Measurements from ENCODE around the gene PNMA8B. TPM values are rescaled to one million over a fixed set of nuclear protein-coding genes. Genes with fewer than 3 reads are reported as not detected.

PNMA8B gene
- polyA plus RNA-seq, 1 donor from 2014 or later: 10.1 TPM

DNA sequence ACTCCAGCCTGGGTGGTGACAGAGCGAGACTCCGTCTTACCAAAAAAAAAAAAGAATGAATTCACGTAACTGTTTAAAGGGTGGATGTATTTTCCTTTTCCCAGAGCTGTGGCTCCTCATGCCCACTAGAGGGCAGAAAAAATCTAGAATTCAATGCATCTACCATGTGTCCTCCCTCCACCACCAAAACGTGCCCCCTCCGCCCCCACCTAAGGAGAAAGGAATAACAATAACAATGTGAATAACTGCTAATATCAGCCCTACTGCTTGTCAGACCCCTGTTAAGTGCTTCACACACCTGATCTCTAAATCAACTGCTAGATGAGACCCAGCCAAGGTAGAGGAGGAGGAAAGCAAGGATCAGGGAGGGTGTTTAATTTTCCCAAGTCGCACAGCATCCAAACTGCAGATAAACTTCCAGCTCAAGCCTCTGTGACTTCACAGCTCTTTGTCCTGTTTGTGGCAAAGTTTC is 20.2 kb upstream of the PNMA8B start:
- Histone ChIP-seq H3F3A (ENCODE audit: insufficient read depth, low read length, poor library complexity, severe bottlenecking) (no peaks in the 10 kb centered on the region), H3K36me3 (ENCODE audit: insufficient read depth, low read length) (no peaks in the 10 kb centered on the region), H3K9ac (ENCODE audit: low read length) (no peak overlapping the region), H3K4me2 (ENCODE audit: low read length) (no peak overlapping the region), H4K20me1 (ENCODE audit: insufficient read depth) (no peaks in the 10 kb centered on the region), H3K4me3 (ENCODE audit: low read length) (no peak overlapping the region), H3K27ac (ENCODE audit: low read length) (no peak overlapping the region), H3K79me2 (replicated peaks; ENCODE audit: insufficient read depth, low read length) (no peaks in the 10 kb centered on the region), H3K9me2 (ENCODE audit: insufficient read depth, low read length) (no peaks in the 10 kb centered on the region), H2AFZ (ENCODE audit: low read depth, low read length) (no peak overlapping the region), H3K27me3 (ENCODE audit: insufficient read depth, low read depth, low read length) (no peaks in the 10 kb centered on the region), H3K9me3 (ENCODE audit: low read length) (peaks cover 3% of the 10 kb centered on the region)
- TF ChIP-seq EP300 (conservative IDR thresholded peaks at IDR 0.05; ENCODE audit: poor library complexity, severe bottlenecking): no peak
- TF ChIP-seq, protein P1, sequence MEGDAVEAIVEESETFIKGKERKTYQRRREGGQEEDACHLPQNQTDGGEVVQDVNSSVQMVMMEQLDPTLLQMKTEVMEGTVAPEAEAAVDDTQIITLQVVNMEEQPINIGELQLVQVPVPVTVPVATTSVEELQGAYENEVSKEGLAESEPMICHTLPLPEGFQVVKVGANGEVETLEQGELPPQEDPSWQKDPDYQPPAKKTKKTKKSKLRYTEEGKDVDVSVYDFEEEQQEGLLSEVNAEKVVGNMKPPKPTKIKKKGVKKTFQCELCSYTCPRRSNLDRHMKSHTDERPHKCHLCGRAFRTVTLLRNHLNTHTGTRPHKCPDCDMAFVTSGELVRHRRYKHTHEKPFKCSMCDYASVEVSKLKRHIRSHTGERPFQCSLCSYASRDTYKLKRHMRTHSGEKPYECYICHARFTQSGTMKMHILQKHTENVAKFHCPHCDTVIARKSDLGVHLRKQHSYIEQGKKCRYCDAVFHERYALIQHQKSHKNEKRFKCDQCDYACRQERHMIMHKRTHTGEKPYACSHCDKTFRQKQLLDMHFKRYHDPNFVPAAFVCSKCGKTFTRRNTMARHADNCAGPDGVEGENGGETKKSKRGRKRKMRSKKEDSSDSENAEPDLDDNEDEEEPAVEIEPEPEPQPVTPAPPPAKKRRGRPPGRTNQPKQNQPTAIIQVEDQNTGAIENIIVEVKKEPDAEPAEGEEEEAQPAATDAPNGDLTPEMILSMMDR (IDR thresholded peaks at IDR 0.05; ENCODE audit: poor library complexity, severe bottlenecking): peak; percentile 67
- peak; percentile 64 for TF ChIP-seq RAD21 (conservative IDR thresholded peaks at IDR 0.05)
- peak; percentile 73 for TF ChIP-seq SMC3 (conservative IDR thresholded peaks at IDR 0.05; ENCODE audit: poor library complexity)

DNA sequence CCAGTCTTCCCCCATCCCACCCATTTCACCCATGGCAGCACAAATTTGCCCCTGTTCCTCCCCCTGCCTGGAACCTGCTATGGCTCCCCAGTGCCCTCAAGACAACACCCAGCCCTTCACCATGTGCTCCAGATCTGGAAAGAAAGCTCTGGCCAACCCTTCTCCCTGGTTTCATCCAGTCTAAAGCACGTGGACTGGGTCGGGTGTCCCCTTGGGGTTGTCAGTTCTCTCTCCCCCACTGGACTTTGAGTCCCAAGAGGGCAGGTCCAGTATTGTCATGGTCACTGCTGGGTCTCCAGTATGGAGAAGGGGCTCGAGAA is 19.6 kb upstream of the PNMA8B start:
- Histone ChIP-seq H3K9ac (ENCODE audit: low read length) (no peak overlapping the region), H3K27me3 (ENCODE audit: insufficient read depth, low read depth, low read length) (no peaks in the 10 kb centered on the region), H3K9me3 (ENCODE audit: low read length) (peaks cover 3% of the 10 kb centered on the region), H3K4me2 (ENCODE audit: low read length) (no peak overlapping the region), H3K4me3 (ENCODE audit: low read length) (no peak overlapping the region), H3K36me3 (ENCODE audit: insufficient read depth, low read length) (no peaks in the 10 kb centered on the region), H2AFZ (ENCODE audit: low read depth, low read length) (no peak overlapping the region), H3K27ac (ENCODE audit: low read length) (no peak overlapping the region), H3K79me2 (replicated peaks; ENCODE audit: insufficient read depth, low read length) (no peaks in the 10 kb centered on the region), H3F3A (ENCODE audit: insufficient read depth, low read length, poor library complexity, severe bottlenecking) (no peaks in the 10 kb centered on the region), H3K9me2 (ENCODE audit: insufficient read depth, low read length) (no peaks in the 10 kb centered on the region), H4K20me1 (ENCODE audit: insufficient read depth) (no peaks in the 10 kb centered on the region)
- TF ChIP-seq RAD21 (conservative IDR thresholded peaks at IDR 0.05) (no peak), EP300 (conservative IDR thresholded peaks at IDR 0.05; ENCODE audit: poor library complexity, severe bottlenecking) (no peak)

DNA sequence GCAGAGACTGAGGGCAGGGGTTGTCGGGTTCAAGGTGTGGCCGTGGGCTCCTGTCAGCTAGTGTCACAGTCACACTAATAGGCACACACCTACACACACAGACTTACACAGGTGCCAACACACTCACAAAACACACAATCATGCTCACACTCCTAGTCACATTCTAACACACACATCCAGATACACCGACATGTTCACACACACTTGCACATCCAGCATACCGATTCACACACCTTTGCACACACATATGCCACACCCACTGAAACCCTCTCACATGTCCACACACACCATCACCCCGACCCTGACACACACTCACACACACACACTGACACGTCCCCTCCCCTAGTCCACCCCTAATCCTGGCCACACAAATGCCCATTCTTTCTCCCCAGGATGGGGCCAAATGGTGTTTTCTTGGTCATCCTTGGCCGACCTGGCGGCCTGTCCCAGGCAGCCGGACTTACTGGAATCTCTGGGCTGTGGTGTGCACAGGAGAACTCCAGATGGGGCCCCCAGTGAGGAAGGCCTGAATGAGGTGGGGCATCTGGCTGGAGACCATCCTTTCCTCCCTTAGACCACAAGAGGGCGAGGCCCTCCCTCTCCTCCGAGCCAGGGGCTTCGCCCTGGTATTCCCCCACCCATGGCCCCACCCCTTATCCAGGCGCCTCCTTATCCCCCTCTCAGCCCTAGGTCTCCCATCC is 19.1 kb upstream of the PNMA8B start:
- Histone ChIP-seq H3K4me2 (ENCODE audit: low read length) (no peak overlapping the region), H3K9me2 (ENCODE audit: insufficient read depth, low read length) (no peaks in the 10 kb centered on the region), H3K27ac (ENCODE audit: low read length) (no peak overlapping the region), H3K79me2 (replicated peaks; ENCODE audit: insufficient read depth, low read length) (no peaks in the 10 kb centered on the region), H3K4me3 (ENCODE audit: low read length) (no peak overlapping the region), H3K36me3 (ENCODE audit: insufficient read depth, low read length) (no peaks in the 10 kb centered on the region), H4K20me1 (ENCODE audit: insufficient read depth) (no peaks in the 10 kb centered on the region), H3K27me3 (ENCODE audit: insufficient read depth, low read depth, low read length) (no peaks in the 10 kb centered on the region), H2AFZ (ENCODE audit: low read depth, low read length) (no peak overlapping the region), H3K9me3 (ENCODE audit: low read length) (peaks cover 3% of the 10 kb centered on the region), H3K9ac (ENCODE audit: low read length) (peak overlapping the region; percentile 2), H3F3A (ENCODE audit: insufficient read depth, low read length, poor library complexity, severe bottlenecking) (no peaks in the 10 kb centered on the region)
- TF ChIP-seq EZH2 (IDR thresholded peaks at IDR 0.05; ENCODE audit: borderline replicate concordance, insufficient read depth, low read length, poor library complexity, severe bottlenecking) (no peak), MXI1 (conservative IDR thresholded peaks at IDR 0.05; ENCODE audit: poor library complexity, severe bottlenecking) (no peak), POLR2AphosphoS5 (IDR thresholded peaks at IDR 0.05) (no peak), TAF1 (IDR thresholded peaks at IDR 0.05; ENCODE audit: low read depth) (no peak), RAD21 (conservative IDR thresholded peaks at IDR 0.05) (no peak), SMC3 (conservative IDR thresholded peaks at IDR 0.05; ENCODE audit: poor library complexity) (no peak), EP300 (conservative IDR thresholded peaks at IDR 0.05; ENCODE audit: poor library complexity, severe bottlenecking) (no peak)
- TF ChIP-seq, protein P1 (IDR thresholded peaks at IDR 0.05; ENCODE audit: poor library complexity, severe bottlenecking): no peak
- TF ChIP-seq, protein P2, sequence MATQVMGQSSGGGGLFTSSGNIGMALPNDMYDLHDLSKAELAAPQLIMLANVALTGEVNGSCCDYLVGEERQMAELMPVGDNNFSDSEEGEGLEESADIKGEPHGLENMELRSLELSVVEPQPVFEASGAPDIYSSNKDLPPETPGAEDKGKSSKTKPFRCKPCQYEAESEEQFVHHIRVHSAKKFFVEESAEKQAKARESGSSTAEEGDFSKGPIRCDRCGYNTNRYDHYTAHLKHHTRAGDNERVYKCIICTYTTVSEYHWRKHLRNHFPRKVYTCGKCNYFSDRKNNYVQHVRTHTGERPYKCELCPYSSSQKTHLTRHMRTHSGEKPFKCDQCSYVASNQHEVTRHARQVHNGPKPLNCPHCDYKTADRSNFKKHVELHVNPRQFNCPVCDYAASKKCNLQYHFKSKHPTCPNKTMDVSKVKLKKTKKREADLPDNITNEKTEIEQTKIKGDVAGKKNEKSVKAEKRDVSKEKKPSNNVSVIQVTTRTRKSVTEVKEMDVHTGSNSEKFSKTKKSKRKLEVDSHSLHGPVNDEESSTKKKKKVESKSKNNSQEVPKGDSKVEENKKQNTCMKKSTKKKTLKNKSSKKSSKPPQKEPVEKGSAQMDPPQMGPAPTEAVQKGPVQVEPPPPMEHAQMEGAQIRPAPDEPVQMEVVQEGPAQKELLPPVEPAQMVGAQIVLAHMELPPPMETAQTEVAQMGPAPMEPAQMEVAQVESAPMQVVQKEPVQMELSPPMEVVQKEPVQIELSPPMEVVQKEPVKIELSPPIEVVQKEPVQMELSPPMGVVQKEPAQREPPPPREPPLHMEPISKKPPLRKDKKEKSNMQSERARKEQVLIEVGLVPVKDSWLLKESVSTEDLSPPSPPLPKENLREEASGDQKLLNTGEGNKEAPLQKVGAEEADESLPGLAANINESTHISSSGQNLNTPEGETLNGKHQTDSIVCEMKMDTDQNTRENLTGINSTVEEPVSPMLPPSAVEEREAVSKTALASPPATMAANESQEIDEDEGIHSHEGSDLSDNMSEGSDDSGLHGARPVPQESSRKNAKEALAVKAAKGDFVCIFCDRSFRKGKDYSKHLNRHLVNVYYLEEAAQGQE (IDR thresholded peaks at IDR 0.05; ENCODE audit: borderline replicate concordance): no peak

Data from neural cell (in vitro differentiated cells).